ENCODE data around the gene PRKAG2.

DNA sequence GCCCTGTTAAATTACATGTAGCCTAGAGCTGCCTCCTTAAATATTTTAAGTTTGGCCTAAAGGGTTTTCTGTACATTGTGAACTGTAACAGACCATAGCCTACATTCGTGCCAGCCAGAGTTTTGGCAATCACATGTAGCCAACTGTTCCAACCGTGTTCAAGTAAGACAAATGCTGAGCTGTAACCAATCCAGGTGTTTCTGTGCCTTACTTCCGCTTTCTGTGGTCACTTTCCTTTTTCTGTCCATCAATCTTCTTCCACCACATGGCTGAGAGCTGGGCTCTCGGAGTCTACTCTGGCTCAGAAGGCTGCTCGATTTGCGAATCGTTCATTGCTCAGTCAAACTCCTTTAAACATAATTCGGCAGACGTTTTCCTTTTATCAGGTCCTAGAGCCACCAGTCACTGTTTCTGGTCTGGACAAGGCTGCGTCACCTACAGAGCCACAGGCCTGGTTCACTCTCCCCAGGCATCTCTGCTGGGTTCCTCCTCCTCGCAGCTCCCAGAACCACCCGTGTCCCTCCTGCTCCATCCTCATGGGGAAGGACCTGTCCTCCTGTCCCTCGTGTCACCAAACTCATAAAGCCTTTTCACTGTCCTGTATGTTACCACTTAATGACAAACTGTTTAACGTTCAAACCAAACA lies 199.2 kb downstream of the PRKAG2 start:
- TF ChIP-seq TEAD4 (IDR thresholded peaks at IDR 0.05; ENCODE audit: low read depth, low read length): no peak
- no peak for TF ChIP-seq EP300 (IDR thresholded peaks at IDR 0.05; ENCODE audit: borderline replicate concordance in 1 of 2, low read depth in 2 of 2, low read length in 2 of 2)
- TF ChIP-seq, protein P1, sequence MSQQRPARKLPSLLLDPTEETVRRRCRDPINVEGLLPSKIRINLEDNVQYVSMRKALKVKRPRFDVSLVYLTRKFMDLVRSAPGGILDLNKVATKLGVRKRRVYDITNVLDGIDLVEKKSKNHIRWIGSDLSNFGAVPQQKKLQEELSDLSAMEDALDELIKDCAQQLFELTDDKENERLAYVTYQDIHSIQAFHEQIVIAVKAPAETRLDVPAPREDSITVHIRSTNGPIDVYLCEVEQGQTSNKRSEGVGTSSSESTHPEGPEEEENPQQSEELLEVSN (IDR thresholded peaks at IDR 0.05): no peak
- TF ChIP-seq, protein P2, sequence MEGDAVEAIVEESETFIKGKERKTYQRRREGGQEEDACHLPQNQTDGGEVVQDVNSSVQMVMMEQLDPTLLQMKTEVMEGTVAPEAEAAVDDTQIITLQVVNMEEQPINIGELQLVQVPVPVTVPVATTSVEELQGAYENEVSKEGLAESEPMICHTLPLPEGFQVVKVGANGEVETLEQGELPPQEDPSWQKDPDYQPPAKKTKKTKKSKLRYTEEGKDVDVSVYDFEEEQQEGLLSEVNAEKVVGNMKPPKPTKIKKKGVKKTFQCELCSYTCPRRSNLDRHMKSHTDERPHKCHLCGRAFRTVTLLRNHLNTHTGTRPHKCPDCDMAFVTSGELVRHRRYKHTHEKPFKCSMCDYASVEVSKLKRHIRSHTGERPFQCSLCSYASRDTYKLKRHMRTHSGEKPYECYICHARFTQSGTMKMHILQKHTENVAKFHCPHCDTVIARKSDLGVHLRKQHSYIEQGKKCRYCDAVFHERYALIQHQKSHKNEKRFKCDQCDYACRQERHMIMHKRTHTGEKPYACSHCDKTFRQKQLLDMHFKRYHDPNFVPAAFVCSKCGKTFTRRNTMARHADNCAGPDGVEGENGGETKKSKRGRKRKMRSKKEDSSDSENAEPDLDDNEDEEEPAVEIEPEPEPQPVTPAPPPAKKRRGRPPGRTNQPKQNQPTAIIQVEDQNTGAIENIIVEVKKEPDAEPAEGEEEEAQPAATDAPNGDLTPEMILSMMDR (IDR thresholded peaks at IDR 0.05; ENCODE audit: control extremely low read depth in 1 of 3, insufficient read depth in 1 of 3, low read depth in 1 of 3, low read length in 3 of 3): no peak
- TF ChIP-seq POU5F1 (IDR thresholded peaks at IDR 0.05; ENCODE audit: low read depth, low read length): no peak
- no peak for TF ChIP-seq EZH2 (IDR thresholded peaks at IDR 0.05; ENCODE audit: low read depth, low read length, severe bottlenecking)
- TF ChIP-seq ZNF274 (IDR thresholded peaks at IDR 0.05; ENCODE audit: borderline replicate concordance, extremely low read depth, low read length): no peak
- TF ChIP-seq CTBP2 (IDR thresholded peaks at IDR 0.05; ENCODE audit: borderline replicate concordance, insufficient read depth, insufficient read length, low read length): no peak
- TF ChIP-seq JUN (IDR thresholded peaks at IDR 0.05; ENCODE audit: low read depth, low read length): no peak
- no peak for TF ChIP-seq POLR2A (IDR thresholded peaks at IDR 0.05; ENCODE audit: control extremely low read depth in 1 of 2, low read depth in 2 of 2, low read length in 2 of 2)
- no peak for TF ChIP-seq SRF (IDR thresholded peaks at IDR 0.05; ENCODE audit: low read depth, low read length)
- no peak for TF ChIP-seq CHD2 (IDR thresholded peaks at IDR 0.05; ENCODE audit: low read length)
- TF ChIP-seq, protein P3, sequence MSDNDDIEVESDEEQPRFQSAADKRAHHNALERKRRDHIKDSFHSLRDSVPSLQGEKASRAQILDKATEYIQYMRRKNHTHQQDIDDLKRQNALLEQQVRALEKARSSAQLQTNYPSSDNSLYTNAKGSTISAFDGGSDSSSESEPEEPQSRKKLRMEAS (IDR thresholded peaks at IDR 0.05): no peak

All from H1 (cell line).